HG02642 (cell line): ENCODE data around the gene OBP2B.
"Not testable (repeated sequence)": the region's sequence is repeated elsewhere in the genome, so short reads cannot be mapped to it uniquely, and the experiment has no call there.

Source experiments
- ATAC-seq: cut with Tn5 transposase; IDR thresholded peaks from one replicate; pipeline ENCODE4 v1.9.1; 2021; ENCODE audit warnings: mild to moderate bottlenecking; ENCODE audit not compliant: unreplicated experiment, poor library complexity

OBP2B gene, protein sequence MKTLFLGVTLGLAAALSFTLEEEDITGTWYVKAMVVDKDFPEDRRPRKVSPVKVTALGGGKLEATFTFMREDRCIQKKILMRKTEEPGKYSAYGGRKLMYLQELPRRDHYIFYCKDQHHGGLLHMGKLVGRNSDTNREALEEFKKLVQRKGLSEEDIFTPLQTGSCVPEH

DNA sequence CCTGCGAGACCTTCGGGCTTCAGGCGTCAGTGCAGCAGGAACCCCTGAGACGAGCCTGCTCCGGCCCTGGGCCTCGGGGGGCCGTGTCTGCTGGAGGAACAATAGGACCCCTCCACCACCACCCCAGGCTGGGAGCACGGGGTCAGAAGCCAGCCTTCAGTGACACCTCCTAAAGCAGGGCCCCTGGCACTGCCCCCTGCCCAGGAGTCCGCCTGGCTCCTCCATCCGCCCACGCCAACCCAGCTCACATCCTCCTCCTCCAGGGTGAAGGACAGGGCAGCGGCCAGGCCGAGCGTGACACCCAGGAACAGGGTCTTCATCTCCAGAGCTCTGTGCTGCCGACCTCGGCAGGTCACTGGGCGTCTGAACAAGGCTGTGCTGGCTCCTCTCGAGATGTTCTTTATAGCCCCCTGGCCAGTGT is at the start of gene OBP2B:
TSS of gene OBP2B (minus strand) at position 371 of the 421 bp plus-strand sequence. CDS start at position 320, 51 bp downstream.
- ATAC-seq = not testable (repeated sequence)

DNA sequence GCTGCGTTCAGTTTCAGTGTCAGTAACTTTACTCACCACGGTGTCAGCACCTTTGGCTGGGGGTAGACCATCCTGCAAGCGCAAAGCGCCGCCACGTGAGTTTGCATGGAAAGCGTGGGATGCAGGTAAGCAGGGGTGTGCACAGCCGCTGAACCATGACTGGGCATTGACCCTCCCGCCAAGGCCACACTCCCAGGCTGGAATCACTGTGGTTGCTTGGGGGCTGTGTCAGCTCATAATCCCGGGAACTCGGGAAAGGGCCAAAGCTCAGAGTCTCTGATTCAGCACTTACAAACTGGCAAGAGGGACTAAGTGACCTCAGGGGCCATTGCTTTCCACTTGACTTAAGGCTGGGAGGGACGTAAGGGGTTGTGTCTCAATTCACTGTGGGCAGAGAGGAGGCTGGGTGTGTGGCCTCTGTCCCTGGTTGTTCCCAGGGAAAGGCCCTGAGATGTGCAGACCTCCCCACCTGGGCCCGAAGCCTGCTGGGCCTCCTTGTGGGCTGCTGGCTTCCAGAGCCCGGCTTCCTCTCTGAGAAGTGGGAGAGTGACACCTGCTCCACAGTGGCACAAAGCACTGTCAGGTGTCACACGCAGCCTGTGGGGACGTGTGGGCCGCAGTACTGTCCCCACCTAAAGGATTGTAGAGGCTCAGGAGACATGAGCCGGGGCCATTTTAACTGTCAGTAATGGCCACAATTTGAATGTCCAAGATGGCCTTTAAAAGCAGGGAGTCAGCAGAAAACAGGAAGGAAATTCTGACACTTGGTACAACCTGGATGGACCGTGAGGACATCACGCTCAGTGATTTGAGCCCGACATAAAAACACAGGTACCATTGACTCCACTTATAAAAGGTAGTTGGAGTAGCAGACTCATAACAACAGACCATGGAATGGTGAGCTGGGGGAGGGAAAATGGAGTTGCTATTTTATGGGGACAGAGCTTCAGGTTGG is 49.3 kb upstream of the OBP2B start:
- no peak for ATAC-seq

DNA sequence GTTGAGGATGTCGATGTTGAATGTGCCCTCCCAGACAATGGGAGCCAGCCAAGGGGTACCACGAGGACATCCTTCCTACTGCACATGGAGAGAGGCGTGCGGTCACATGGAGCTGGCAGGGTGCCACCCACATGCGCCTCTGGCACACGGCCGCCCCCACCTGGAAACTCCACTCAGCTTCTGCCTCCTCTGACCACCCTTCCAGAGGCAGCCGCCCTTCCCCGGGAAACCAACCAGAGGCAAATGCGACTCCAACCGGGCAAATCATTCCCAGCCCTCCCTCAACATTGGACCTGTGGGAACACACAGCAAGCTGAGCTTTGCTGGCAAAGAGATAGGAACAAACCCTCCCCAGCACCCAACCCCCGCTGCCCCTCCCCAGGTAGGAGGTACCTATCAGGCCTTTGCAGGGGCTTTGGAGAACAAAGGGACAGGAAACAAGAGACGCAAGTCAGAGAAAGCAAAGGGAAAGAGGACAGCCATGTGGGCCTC is 48.5 kb upstream of the OBP2B start:
- ATAC-seq = no peak

DNA sequence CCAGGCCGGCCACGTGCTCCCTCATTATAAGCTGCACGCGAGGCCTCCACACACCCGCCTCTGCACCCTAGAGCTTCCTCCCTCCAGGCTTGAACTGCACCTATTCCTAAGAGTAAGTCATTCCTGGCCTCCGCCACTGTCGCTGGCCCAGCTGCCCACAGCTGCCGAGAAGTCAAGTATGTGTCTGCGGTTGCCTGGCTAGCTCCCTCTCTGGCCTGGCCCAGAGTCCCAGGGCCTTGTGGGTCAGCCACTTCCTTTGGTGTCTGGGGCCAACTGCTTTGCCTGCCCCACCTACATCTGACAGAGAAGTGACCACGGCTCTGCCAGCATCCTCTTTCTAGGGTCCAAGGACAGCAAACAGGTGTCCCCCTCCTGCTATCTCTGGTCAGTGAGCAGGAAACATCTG is 47.6 kb upstream of the OBP2B start:
- ATAC-seq = no peak

DNA sequence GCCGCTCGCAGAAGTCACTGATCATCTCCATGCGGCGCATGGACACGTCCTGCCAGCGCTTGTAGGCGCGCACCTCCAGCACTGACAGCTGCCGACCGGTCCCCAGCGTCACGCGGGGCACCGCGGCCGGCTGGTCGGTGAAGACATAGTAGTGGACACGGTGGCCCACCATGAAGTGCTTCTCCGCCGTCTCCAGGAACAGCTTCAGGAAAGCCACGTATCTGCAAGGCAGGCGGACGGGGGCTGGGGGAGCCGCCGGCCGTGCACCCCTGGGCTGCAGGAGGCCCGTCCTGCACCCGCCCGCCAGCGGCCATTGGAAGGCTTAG is 47.0 kb upstream of the OBP2B start:
- no peak for ATAC-seq

DNA sequence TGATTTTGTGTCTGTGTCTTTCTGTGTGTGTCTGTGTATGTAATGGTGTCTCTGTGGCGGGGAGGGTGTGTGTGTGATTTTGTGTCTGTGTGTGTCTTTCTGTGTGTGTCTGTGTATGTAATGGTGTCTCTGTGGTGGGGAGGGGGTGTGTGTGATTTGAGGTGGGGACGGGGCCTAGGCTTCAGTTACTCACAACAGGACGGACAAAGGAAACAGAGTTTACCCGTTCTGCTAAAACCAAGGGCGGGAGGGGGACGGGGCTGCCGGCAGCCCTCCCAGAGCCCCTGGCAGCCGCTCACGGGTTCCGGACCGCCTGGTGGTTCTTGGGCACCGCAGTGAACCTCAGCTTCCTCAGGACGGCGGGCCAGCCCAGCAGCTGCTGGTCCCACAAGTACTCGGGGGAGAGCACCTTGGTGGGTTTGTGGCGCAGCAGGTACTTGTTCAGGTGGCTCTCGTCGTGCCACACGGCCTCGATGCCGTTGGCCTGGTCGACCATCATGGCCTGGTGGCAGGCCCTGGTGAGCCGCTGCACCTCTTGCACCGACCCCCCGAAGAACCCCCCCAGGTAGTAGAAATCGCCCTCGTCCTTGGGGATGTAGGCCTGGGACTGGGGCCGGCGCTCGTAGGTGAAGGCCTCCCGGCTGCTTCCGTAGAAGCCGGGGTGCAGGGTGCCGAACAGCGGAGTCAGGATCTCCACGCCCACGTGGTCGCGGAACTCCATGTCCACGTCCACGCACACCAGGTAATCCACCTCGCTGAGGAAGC is 46.5 kb upstream of the OBP2B start:
- no peak for ATAC-seq

DNA sequence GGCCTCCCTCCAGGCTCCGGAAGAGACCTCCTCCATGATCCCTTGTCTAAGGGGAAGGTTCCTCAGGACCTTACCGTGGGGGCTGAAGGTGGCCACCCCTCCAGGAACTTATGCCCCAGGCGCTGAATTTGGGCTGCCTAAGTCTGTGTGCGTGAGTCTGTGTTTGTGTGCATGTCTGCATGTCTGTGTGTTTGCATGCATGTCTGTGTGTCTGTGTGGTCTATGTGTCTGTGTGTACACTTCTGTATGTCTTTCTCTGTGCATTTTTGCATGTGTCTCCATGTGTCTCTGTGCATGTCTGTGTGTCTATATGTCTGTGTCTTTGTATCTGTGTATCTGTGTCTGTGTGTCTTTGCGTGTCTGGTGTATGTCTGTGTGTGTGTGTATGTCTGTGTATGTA is 45.4 kb upstream of the OBP2B start:
- ATAC-seq = no peak

DNA sequence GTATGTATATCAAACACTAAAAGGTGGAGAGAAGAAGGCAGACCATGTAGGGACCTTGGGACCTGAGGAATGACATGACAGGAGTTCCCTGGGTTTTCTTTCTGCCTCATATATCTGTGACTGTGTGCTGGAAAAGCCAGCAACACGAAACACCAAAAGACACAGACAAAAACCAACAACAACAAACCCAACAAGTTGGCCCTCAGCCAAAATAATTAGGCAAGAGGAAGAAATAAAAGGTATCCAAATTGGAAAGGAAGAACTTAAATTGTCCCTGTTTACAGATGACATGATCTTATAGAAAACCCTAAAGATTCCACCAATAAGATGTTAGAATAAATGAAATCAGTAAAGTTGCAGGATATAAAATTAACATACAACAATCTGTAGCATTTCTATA is 44.2 kb upstream of the OBP2B start:
- no peak for ATAC-seq

DNA sequence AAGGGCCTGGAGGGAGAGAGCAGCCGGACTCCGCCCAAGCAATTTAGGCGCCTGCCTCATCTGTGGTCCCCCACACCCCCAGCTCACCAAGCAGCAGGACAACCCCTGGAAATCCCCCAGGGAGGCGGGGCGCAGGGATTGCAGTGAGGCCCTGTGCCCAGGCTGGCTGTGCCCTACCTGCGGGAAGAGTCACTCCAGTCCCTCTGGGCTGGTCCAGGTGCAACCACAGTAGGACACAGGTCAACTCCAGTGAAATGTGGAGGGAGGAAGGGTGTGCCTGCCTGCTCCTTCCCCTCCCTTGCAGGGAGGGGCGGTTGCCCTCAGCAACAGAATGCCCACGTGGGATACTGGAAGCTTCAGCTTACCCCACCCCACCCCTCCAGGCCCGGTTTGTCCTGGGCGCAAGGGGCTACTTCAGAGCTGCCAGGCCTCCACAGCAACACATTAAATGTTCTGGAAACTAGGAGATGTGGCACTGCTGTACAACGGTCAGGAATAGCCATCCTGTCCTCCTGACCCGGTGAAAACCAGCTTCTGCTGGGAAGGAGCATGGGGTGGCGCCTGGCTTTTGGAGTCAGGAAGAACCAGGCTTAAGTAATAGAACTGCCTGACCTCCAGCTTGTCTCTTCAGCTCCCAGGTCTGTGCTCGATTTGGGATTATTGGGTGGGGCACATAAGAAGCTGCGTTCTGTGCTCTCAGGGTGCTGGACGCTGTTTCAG is 43.4 kb upstream of the OBP2B start:
- no peak for ATAC-seq

DNA sequence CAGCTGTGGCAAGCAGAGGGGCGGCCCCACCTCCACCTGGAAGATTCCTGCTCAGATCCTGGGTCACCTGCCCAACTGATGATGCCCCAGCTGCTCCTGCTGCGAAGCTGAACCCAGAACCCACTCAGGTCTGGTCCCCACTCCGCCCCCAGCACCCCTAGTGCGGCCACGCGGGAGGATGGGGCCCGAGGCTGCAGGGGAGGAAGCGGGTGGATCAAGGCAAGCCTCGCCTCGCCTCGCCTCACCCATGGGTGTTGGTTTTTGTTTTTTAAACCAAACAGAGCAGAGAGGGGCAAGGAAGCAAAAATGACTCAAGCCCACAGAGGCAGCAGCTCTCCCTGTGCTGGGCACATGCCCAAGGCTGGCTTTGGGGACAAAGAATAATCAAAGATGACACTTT is 42.7 kb upstream of the OBP2B start:
- ATAC-seq = no peak

DNA sequence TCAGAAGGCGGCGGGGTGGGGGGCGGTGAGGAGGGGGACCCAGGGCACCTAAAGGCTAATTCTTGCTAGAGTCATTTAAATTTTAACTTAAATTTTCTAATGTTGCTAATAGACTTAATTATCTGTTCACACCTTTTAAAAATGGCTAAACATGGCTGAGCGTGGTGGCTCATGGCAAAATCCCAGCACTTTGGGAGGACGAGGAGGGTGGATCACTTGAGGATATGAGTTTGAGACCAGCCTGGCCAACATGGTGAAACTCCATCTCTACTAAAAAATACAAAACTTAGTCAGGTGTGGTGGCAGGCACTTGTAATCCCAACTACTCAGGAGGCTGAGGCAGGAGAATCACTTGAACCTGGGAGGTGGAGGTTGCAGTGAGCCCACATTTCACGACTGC is 42.2 kb upstream of the OBP2B start:
- ATAC-seq = not testable (repeated sequence)

DNA sequence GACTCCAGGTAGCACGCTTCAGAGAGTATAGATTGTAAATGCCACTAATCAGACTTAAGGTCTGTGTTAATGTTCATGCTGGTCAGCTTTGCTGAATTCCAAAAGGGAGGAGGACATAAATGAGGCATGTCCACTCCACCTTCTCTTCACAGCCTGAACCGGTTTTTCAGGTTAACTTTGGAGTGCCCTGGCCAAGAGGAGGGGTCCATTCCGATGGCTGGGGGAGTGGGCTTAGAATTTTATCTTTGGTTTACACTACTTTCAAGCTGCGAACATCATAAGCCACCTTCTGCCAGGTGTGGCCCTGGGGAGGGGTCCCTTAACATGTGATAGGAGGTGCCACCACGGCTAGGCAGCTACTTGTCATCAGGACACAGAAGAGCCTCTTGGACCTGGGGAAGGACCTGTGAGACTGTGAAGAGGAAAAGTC is 41.7 kb upstream of the OBP2B start:
- ATAC-seq = no peak

DNA sequence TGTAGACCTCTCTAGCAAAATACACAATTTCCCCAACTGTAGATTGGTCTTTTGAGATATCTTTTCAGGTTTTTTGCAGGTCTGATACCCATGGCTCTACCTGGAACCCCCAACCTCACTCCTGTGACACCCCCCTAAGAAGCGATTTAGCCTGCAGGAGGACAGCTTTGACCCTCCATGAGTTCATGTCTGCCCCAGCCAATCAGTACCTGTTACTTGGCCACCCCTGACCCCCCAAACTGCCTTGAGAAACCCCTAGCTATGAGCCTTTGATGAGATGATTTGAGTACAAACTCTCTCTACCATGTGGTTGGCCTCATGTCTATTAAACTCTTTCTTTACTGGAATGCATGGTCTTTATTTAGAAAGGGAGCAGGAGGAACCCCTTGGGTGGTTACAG is 40.3 kb upstream of the OBP2B start:
- ATAC-seq = no peak

DNA sequence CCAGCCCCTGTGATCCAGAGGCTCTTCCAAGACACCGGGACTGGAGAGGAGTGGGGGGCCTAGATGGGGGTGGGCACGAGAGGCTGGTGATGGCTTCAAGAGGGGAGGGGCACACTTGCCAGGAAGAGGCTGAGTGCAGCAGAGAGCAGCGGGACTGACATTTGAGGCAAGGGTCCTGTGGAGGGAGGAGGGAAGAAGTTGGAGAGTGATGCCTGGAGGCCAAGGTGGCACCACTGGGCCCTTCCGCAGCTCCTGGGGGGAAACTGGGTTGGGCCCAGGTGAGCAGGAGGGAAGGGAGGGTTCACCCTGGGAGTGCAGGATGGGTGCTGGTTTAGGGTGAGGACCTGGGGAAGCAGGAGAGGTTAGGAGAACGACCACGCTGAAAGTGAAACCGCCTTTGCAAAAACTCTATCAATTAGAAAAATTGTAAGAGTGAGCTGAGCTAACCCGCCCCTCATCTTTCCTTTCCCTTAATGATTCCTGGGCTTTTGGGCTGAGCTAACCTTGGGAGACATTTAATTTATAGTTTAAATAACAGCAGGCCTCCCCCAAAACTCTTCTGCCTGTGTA is 39.8 kb upstream of the OBP2B start:
- ATAC-seq = no peak

DNA sequence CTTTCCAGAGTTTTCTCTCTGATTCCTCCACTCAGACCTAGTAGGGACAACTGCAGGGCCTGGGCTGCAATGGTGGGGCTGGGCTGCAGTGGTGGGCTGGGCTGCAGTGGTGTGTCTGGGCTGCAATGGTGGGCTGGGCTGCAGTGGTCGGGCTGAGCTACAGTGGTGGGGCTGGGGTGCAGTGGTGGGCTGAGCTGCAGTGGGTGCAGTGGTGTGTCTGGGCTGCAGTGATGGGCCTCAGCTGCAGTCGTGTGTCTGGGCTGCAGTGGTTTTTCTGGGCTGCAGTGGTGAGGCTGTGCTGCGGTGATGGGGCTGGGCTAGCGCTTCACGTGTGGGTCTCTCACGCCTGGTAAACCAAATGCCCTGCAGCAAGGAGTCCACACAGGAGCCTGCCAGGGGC is 38.6 kb upstream of the OBP2B start:
- ATAC-seq = no peak

DNA sequence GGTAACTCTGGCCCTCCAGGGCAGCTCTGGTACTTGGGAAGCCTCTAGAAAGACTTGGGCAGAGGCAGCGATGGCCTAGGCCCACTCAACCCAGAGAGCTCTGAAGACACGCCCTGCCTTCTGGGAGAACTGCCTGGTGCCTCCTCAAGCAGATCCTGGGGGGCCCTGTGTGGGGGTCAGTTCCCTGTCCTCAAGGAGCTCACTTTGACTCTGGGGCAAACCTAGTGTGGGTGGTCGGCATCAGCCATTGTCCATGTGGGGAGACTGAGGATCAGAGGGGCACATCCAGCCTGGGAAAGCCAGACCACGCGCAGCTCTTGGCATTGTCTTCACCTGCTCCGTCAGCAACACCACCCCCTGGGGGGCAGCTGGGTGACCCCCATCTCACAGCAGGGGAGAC is 37.9 kb upstream of the OBP2B start:
- no peak for ATAC-seq

DNA sequence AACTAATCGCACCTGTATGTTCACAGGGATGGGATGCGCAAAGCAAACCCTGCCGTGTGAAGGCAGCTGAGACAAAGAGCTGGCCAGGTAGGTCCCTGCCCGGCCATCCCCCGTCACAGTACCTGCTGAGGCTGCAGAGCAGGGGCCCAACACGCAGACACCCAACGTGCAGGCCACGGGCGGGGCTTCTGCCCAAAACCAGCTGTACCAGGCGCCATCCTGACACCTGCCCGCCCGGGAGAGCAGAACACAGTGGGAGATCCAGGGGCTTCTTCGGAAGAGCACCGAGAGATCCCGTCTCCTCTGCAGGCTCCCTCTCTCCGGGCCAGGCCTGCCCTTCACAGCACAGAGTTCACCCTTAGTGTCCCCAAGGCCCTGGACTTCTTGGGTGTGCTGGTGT is 37.5 kb upstream of the OBP2B start:
- ATAC-seq = no peak

DNA sequence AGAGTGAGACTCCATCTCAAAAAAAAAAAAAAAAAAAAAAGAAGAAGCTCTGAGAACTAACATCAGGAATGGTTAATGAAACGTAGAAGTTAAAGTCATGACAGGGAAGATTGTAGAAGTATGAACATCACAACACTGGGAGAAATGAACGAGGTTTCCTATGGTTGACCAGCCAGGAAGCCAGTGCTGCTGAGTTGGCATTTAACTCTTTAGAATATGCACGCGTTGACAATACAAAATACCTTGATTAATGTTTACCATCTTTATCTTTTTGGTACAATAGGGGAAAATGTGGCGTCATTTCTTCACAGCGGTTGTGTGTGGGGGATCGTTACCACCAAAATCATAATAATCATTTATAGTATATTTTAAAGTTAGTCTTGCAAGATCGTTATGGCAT is 33.9 kb upstream of the OBP2B start:
- no peak for ATAC-seq

DNA sequence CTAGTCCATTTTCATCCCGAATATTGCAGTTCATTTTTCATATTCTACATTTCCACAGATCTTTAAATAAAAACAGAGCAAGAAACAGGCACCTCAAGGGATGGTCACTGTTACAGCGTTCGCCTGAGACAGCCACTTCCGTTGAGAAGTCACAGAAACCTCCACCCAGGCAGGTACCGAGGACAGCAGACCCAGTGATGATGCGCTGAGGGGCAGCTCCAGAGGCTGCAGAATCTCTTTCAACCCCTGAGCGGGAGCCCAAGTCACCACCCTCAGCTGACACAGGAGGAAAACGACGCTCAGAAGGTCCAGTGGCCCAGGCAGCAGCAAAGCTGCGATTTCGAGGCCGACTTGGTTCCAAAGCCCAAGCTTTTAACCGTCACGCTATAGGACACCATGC is 33.2 kb upstream of the OBP2B start:
- ATAC-seq = no peak

DNA sequence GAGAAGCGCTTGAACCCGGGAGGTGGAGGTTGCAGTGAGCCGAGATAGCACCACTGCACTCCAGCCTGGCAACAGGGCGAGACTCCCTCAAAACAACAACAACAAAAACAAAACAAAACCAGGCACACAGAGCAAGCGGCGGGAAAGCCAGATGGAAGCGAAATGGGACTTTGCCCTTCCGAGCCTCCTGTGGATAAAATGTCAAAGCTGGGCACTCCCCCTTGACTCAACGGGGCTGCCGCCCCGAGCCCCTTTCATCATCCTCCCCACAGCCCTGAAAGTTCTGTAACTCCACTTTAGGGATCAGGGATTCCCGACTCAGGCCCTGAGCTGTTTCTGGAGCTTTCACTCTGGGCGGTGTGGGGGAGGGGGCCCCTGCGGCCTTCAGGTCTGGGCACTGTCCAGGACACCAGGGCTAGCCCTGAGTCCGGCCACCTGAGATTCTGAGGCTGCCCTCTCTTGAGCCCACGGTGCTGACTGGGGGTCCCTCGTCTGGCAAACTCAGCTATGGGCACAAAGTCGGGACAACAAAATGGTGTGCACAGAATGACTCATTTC is 30.6 kb upstream of the OBP2B start:
- no peak for ATAC-seq
